GM18511 (cell line): Measurements from ENCODE around the gene NPC1.

Experiments used
- ATAC-seq: cut with Tn5 transposase; IDR thresholded peaks from one replicate; pipeline ENCODE4 v1.9.1; 2021; ENCODE audit warnings: mild to moderate bottlenecking, moderate library complexity; ENCODE audit not compliant: unreplicated experiment

NPC1 gene

GRCh38 chr18:23609390-23610023 is 23.2 kb upstream of the NPC1 start:
- ATAC-seq, result no peak

DNA sequence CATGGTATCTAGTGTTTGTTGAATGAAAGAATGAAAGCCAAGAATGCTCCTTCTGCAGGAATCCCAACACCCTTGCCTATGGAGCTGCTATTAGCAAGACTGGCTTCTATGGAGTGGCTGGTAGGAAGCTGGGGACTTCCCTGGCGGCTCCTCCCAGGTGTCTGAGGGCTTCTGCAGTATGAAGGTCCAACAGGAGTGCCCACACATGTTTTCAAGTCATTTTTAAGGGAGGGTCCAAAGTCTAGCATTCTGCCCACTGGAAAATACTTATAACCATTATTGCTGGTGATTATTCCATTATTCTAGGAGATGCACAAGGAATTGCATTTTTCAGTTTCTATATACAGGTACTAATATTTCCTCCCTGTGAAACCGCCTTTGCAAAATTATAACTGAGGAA is 21.9 kb upstream of the NPC1 start:
- no peak for ATAC-seq

GRCh38 chr18:23605941-23606340 is 19.6 kb upstream of the NPC1 start:
- ATAC-seq, result no peak

GRCh38 chr18:23599809-23600208 is 13.5 kb upstream of the NPC1 start:
- no peak for ATAC-seq

- no peak for ATAC-seq
Measured at GRCh38 chr18:23596183-23596582, 9.9 kb upstream of the NPC1 start.

DNA sequence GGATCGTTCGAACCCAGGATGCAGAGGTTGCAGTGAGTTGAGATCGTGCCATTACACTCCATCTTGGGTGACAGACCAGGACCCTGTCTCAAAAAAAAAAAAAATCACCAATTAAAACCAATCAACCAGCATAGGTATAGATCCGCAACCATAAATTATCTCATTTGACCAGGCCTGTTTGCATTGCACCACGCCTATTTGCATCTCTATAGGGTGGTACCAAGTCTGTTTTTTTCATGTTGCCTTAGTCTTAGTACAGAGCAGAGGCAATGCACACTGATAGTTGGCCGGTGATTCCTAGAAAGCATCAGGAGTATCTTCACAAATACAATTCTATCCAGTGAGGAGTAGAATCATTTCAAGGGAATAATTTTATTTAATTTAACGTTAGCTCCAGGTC is 9.3 kb upstream of the NPC1 start:
- ATAC-seq, result no peak

- ATAC-seq, result no peak
Measured at GRCh38 chr18:23593720-23594119, 7.4 kb upstream of the NPC1 start.

DNA sequence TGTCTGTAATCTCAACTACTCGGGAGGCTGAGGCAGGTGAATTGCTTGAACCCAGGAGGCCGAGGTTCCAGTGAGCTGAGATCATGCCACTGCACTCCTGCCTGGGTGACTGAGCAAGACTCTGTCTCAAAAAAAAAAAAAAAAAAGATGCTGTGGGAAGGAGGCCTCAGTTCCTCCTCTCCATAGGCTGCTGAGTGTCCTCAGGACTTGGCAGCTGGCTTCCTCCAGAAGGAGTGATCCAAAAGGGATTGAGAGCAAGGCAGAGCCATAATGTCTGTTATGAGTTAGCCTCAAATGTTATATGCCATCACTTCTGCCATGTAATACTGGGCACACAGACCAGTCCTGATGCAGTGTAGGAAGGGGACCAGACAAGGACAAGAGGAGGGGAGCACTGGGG is 6.6 kb upstream of the NPC1 start:
- no peak for ATAC-seq

DNA sequence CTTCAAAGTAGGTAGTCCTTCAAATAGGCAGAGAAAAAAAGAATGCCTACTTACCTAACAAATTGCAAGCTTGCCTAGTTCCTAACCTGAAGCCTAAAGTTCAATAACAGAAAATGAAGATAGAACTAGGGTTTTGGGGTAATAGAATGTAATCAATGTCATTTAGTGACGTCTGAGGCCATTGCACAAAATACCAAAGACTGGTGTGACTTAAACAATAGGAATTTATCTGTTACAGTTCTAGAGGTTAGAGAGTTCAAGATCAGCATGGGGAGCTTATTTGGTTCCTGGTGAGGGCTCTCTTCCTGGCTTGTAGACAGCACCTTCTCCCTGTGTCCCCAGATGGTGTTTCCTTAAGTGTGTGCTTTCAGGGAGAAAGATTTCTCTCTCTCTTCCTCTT is 4.7 kb upstream of the NPC1 start:
- ATAC-seq, result no peak

DNA sequence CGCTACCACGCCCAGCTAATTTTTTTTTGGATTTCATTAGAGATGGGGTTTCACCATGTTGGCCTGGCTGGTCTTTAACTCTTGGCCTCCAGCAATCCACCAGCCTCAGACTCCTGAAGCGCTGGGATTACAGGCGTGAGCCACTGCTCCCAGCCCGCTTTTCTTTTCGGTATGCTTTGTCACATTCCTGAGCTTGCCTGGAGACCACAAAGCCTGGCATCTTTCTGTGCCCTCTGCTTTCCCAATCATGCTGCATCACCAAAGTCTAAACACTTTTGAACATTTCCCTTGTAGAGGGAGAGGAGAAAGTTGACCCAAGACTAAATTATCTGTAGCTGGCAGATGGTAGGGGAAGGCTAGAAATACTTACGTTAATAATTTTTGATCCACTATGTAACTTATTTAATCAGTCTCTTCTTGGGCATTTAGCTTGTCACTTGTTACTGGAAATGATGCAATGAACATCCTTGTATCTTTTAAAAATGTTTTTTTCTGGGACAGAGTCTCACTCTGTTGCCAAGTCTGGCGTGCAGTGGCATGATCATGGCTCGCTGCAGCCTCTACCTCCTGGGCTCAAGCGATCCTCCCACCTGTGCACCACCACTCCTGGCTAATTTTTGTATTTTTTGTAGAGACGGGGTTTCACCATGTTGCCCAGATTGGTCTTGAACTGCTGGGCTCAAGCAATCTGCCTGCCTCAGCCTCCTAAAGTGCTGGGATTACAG is 2.7 kb upstream of the NPC1 start:
- no peak for ATAC-seq

- no peak for ATAC-seq
Measured at GRCh38 chr18:23587220-23587642, 925 bp upstream of the NPC1 start.

DNA sequence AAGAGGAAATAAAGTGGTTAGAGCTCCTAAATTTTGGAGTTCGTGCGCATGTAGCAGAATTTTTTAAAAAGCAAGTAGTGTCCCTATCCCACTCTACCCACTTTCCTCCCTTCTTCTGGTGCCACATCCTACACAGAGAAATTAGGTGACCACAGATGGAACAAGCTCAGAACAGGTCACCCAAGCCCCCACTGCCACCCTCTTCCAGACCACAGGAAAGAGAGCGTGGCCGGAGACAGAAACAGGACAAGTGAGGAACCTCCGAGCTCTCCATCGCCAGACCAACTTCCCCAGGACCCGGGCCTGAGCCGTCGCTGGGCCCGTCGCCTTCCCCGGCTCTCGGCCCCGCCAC is 433 bp downstream of the NPC1 start:
- peak; percentile 23 for ATAC-seq

GRCh38 chr18:23585007-23585871 is 1.1 kb downstream of the NPC1 start:
- no peak for ATAC-seq

DNA sequence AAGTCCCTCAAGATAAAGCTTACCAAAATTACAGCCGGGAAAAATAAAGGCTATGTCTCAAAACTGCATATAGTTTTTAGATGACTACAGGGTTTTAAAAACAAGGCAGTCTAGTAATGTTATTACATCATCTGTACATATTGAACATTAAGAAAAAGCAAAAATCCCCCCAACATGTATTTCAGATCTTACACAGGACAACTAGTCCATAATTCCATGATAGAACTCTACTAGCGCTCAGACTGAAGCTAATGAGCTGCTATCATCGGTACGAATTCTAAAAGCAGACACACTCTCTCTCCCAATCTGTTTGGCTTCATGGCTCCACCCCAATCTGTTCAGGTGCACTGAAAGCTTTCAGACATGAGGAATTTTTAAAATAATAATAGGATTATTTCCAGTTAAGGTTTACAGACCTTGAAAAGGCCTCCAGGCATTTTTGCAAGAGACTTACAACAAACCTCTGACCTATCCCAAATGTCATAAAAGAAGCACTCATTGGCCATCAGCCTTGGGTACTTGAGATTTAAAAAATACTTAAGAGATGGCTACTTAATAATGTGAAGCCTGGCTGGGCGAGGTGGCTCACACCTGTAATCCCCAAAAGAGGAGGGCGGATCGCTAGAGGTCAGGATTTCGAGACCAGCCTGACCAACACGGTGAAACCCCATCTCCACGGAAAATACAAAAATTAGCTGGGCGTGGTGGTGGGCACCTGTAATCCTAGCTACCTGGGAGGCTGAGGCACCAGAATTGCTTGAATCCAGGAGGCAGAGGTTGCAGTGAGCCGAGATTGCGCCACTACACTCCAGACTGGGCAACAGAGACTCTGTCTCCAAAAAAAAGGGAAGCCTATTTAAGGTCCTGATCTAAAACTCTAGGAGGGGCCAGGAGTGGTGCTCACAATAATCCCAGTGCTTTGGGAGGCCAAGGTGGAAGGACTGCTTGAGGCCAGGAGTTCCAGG is 2.0 kb downstream of the NPC1 start:
- no peak for ATAC-seq

DNA sequence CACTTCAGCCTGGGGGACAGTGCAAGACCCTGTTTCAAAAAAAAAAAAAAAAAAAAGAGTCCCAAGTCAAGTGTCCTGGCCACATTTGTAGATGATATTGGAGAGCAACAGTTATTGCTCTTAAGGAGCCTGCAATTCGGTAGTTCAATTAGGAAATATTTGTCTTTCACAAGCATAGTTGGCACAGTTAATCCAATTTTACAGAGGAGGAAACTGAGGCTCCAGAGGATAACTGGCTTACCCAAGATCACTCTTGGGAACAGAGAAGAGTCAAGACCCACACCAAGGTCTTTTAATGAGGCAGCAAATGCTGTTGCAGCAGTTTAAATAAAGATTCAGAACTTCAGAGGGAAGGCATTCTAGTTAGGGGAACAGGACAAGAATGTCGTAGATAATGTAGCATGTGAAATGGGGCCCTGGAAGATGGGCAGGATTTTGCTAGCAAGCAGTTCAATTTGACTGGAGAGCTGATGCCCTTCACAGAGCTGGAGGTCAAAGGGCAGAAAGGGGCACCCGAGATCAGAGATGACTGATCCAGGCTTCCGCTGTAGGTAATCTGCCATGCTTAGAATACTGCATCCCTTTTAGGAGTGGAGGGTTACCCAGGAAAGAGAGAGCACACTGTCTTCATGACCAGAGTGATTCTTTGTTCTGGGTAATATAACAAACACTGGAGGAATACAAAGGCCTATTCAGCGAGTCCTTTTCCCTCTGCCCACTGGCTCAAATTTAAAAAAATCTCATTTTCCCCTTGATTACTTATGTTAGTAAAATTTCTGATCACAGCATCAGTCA is 3.0 kb downstream of the NPC1 start:
- no peak for ATAC-seq

DNA sequence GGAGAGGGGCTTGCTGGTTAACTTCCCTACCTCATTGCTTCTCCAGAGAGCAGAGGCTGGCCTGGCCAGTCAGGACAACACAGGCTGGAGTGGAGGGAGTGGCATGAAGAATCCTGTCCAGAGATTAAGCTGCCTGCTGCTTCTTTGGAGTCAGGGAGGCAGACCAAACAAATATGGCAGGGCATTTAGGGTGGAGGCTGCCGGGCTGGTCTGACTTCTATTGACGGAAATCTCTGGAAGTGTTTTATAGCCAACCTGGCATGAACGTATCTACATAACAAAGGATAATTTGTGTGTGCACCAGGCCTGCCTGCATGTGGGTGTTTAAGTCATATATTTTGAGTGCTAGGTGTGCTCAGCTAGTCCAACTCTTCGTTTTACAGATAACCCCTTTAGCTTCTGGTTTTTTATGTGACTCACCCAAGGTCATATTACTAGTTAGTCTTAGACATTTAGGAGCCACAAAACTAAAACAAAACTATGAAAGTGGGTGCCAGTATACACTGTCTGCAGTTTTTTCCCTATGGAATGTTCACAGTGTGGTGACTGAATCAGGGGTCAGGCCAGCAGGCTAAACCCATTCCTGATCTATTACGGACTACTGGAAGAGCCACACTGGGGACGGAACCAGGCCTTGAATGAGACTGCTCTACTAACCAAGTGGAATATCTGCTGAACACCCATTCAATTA is 5.5 kb downstream of the NPC1 start:
- ATAC-seq, result no peak

GRCh38 chr18:23578891-23579653 is 7.2 kb downstream of the NPC1 start:
- ATAC-seq, result no peak

GRCh38 chr18:23578067-23578701 is 8.1 kb downstream of the NPC1 start:
- ATAC-seq, result no peak
